Heart left ventricle (tissue), 16 donors: Measurements from ENCODE around the gene FARP1. TPM values are rescaled to one million over a fixed set of nuclear protein-coding genes. Genes with fewer than 3 reads are reported as not detected.

Source experiments
- ATAC-seq, 4 donors: fragments of 200-7000 bp; cut with Tn5 transposase; one replicate each; pipeline ENCODE4 v1.9.1; 2020 to 2022; ENCODE audit warnings: moderate library complexity in 4 of 4, mild to moderate bottlenecking in 3 of 4, moderate number of reproducible peaks in 1 of 4
- DNase-seq, 5 donors: peaks; one replicate each; pipeline ENCODE4 v3.0.0-alpha.2; 2020
- H3K27ac ChIP-seq, 12 donors: fragments of 200-600 bp; sonication (generic) in 4 of 12; one replicate each; pipeline versions ENCODE4 v1.5.0 to v1.8.0; 2016 to 2022; ENCODE audit warnings: mild to moderate bottlenecking in 2 of 12
- H3K27me3 ChIP-seq, 9 donors: fragments of 200-600 bp; sonication (generic) in 2 of 9; one replicate each; pipeline versions ENCODE4 v1.5.1 to v1.8.0; 2016 to 2022; ENCODE audit warnings: mild to moderate bottlenecking in 3 of 9
- H3K36me3 ChIP-seq, 9 donors: fragments of 200-600 bp; sonication (generic) in 2 of 9; one replicate each; pipeline versions ENCODE4 v1.5.0 to v1.8.0; 2018 to 2022; ENCODE audit warnings: mild to moderate bottlenecking in 2 of 9
- H3K4me1 ChIP-seq, 12 donors: fragments of 200-600 bp; sonication (generic) in 4 of 12; one replicate each; pipeline versions ENCODE4 v1.5.0 to v1.8.0; 2016 to 2022; ENCODE audit warnings: mild to moderate bottlenecking in 3 of 12
- H3K4me3 ChIP-seq, 12 donors: fragments of 200-600 bp; sonication (generic) in 4 of 12; one replicate each; pipeline versions ENCODE4 v1.5.0 to v1.8.0; 2017 to 2022; ENCODE audit warnings: mild to moderate bottlenecking in 9 of 12, moderate library complexity in 4 of 12
- H3K9me3 ChIP-seq, 12 donors: fragments of 200-600 bp; sonication (generic) in 4 of 12; one replicate each; pipeline versions ENCODE4 v1.5.0 to v1.8.0; 2016 to 2022; ENCODE audit warnings: mild to moderate bottlenecking in 1 of 12
- POLR2A ChIP-seq, 2 donors: fragments of 450-650 bp; IDR thresholded peaks; one replicate each; pipeline ENCODE4 v1.6.1; 2017; ENCODE audit warnings: antibody characterized with exemption in 2 of 2, mild to moderate bottlenecking in 2 of 2, moderate library complexity in 2 of 2
- WGBS, 4 donors: extraction: QIAGEN DNeasy Blood & Tissue Kit in 2 of 4; methylation state at CpG; one replicate each; pipeline versions ENCODE4 v1.1.5 to v1.1.7; 2013 to 2018; 5-methylcytosine and 5-hydroxymethylcytosine counted together
- intact Hi-C, 10 donors: fragments of 100-400 bp; cut with DNase I; formaldehyde crosslinking; loops; one replicate each; pipeline versions ENCODE4 v1.11.1 to v1.14.2; 2022
- polyA plus RNA-seq, 2 donors: library from polyadenylated mRNA; stranded (reverse); fragments of 200-250 nt; gene quantifications; one replicate each; pipeline ENCODE4 v1.2.3, GENCODE V29; 2013
- total RNA-seq, 9 donors: library from RNA; depleted of rRNA in 2 of 9; stranded (reverse); fragments of >200 nt in 2 of 9; fragmentation: NEBNext Ultra II Directional in 3 of 9; extraction: Animal tissue kit (Norgen Biotek cat#: 25700) in 3 of 9; gene quantifications; one replicate each; pipeline versions ENCODE4 v1.1.0 to v1.2.4, GENCODE V29; 2016 to 2023
- TF ChIP-seq, protein P1 (sequence below), 12 donors: fragments of 200-600 bp; sonication (generic) in 4 of 12; IDR thresholded peaks; one replicate each; pipeline versions ENCODE4 v1.5.0 to v1.8.0; 2018 to 2022; ENCODE audit warnings: antibody characterized with exemption in 12 of 12, mild to moderate bottlenecking in 5 of 12
- donor health status: ischemic (EF 13 %, LVEDD 7.1; RV severe dilation, severe dysfunction).
- donor health status: healthy with polysubstance abuse.
- donor health status: DM: no; HTN: yes; CAD: no.
- donor health status: DM: no; HTN: no; CAD: no.
- donor health status: ischemic (EF 25% LVEDD 6.9; RV normal size, moderate dysfunction).
- donor health status: ischemic (EF 25% LVEDD 5.7; RV mildly dilated, moderate dysfunction).
- donor health status: healthy.
- donor health status: DM: yes; HTN: yes; CAD: no.
- donor health status: ischemic (EF 35%, LVEDD 5.7; RV mildly dilated, moderate dysfunction).
- donor health status: nonischemic (EF 11% LVEDD 7.7; RV severe dilation, severe dysfunction).
- donor health status: DM: yes; HTN: yes; CAD: no.
- donor health status: PGD.
- donor health status: ischemic (EF 29% LVEDD 5.4; RV normal size, mild dysfunction).
- donor health status: nonischemic (EF 23%, LVEDD 6.1; RV moderate dilation, normal function).

FARP1 gene
- total and polyA plus RNA-seq, 11 donors, result 7.7 to 51.8 (median 22.3) TPM

DNA sequence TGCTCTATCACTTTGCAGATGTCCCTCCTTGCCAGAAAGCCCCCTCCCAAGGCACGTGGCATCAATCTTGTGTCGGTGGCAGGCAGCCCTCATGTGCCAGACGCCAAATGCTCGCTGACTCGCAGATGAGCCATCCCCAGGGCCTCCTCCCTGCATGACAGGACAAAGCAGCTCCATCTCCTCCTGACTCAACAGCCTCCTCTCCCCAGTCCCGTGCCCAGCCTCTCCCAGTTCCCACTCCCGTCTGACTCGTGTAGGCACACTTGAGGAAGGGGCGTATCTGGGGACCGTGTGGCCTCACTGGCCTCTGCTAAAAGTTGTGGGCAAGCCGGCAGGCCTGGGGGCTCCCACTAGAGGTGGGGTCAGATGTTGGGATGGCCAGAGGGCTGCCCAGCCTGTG is 300.4 kb downstream of the FARP1 start:
- Histone ChIP-seq H3K9me3 (no peaks in the 10 kb centered on the region), H3K27ac (no peak overlapping the region), H3K36me3 (peaks cover 0 to 56% (median 22%) of the 10 kb centered on the region in 9 donors), H3K4me3 (no peak overlapping the region), H3K4me1 (peaks cover 0 to 13% (median 8%) of the 10 kb centered on the region in 12 donors), H3K27me3 (no peaks in the 10 kb centered on the region)
- TF ChIP-seq, protein P1, sequence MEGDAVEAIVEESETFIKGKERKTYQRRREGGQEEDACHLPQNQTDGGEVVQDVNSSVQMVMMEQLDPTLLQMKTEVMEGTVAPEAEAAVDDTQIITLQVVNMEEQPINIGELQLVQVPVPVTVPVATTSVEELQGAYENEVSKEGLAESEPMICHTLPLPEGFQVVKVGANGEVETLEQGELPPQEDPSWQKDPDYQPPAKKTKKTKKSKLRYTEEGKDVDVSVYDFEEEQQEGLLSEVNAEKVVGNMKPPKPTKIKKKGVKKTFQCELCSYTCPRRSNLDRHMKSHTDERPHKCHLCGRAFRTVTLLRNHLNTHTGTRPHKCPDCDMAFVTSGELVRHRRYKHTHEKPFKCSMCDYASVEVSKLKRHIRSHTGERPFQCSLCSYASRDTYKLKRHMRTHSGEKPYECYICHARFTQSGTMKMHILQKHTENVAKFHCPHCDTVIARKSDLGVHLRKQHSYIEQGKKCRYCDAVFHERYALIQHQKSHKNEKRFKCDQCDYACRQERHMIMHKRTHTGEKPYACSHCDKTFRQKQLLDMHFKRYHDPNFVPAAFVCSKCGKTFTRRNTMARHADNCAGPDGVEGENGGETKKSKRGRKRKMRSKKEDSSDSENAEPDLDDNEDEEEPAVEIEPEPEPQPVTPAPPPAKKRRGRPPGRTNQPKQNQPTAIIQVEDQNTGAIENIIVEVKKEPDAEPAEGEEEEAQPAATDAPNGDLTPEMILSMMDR (IDR thresholded peaks at IDR 0.05), result no peak
- TF ChIP-seq POLR2A (IDR thresholded peaks at IDR 0.05), result no peak
- DNase-seq (no peak), ATAC-seq (no peak)
- intact Hi-C loops, result loop anchor here in 5 of 10 donors (5.0 to 10.0 kb wide), 5 partner anchors 141 to 589 kb away; partner anchors contain the start of gene FARP1 (in 1 of the 5)
- 82 to 89% (median 85%) methylated on average over 11 of the region's 11 CpGs for WGBS, 4 donors

DNA sequence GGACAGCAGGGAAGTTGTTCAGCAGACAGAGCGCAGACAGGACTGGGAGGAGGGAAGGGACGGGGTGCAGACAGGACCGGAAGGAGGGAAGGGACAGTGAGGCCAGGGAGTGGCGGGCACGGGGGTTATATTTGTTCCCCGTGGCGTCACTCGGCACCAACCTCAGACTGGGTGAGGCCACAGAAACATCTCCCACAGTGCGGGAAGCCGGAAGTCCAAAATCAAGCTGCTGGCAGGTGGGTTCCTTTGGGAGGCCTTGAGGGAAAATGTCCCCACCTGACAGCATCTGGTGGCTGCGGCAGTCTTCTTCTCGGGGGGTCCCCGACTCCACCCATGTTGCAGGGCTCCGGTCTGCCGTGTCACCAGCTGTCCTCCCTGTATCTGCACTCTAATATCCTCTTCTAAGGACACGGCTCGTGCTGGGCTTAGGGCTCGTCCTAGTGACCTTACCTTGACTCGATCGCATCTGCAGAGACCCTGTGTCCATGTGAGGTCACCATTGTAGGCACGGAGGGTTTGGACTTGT is 301.0 kb downstream of the FARP1 start:
- intact Hi-C loops, result loop anchor here in 8 of 10 donors (2.0 to 10.0 kb wide), 7 partner anchors 141 to 589 kb away; partner anchors contain the start of gene FARP1 (in 1 of the 8)
- WGBS, 4 donors, result 87 to 90% (median 89%) methylated on average over 21 of the region's 21 CpGs
- Histone ChIP-seq H3K27me3 (no peaks in the 10 kb centered on the region), H3K36me3 (peaks cover 0 to 59% (median 24%) of the 10 kb centered on the region in 9 donors), H3K9me3 (no peaks in the 10 kb centered on the region), H3K27ac (no peak overlapping the region), H3K4me1 (peaks cover 0 to 18% (median 9%) of the 10 kb centered on the region in 12 donors), H3K4me3 (no peak overlapping the region)
- no peak for DNase-seq
- TF ChIP-seq POLR2A (IDR thresholded peaks at IDR 0.05), result no peak
- TF ChIP-seq, protein P1 (IDR thresholded peaks at IDR 0.05), result no peak
- no peak for ATAC-seq

DNA sequence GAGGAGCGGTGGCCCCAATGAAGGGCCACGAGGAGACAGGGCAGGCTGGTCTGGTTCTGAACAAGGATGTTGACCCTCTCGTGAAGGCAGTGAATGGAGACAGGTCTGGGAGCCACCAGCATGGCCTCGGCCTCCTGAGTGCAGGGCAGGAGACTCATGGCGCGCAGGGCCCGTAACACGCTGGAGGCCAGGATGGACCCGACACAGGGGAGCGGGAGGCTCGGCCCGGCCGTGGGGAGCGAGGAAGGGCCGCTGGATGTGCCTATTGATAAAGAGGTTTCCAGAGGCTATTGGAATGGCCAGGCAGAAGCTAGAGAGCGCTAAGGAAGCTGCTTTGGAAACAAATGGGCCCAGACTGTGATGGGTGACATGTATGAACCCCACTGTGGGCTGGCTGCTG is 301.5 kb downstream of the FARP1 start:
- TF ChIP-seq, protein P1 (IDR thresholded peaks at IDR 0.05), result no peak
- no peak for TF ChIP-seq POLR2A (IDR thresholded peaks at IDR 0.05)
- H3K27me3 ChIP-seq, result no peaks in the 10 kb centered on the region
- 93 to 96% (median 95%) methylated on average over 16 of the region's 16 CpGs for WGBS, 4 donors
- H3K4me3 ChIP-seq, result no peak overlapping the region
- no peak for DNase-seq
- H3K4me1 ChIP-seq, result peaks cover 0 to 20% (median 9%) of the 10 kb centered on the region in 12 donors
- H3K36me3 ChIP-seq, result peaks cover 0 to 59% (median 29%) of the 10 kb centered on the region in 9 donors
- intact Hi-C loops, result loop anchor here in 8 of 10 donors (2.0 to 10.0 kb wide), 7 partner anchors 140 to 590 kb away; partner anchors contain the start of gene FARP1 (in 1 of the 8)
- no peaks in the 10 kb centered on the region for H3K9me3 ChIP-seq
- no peak overlapping the region for H3K27ac ChIP-seq
- ATAC-seq, result no peak

DNA sequence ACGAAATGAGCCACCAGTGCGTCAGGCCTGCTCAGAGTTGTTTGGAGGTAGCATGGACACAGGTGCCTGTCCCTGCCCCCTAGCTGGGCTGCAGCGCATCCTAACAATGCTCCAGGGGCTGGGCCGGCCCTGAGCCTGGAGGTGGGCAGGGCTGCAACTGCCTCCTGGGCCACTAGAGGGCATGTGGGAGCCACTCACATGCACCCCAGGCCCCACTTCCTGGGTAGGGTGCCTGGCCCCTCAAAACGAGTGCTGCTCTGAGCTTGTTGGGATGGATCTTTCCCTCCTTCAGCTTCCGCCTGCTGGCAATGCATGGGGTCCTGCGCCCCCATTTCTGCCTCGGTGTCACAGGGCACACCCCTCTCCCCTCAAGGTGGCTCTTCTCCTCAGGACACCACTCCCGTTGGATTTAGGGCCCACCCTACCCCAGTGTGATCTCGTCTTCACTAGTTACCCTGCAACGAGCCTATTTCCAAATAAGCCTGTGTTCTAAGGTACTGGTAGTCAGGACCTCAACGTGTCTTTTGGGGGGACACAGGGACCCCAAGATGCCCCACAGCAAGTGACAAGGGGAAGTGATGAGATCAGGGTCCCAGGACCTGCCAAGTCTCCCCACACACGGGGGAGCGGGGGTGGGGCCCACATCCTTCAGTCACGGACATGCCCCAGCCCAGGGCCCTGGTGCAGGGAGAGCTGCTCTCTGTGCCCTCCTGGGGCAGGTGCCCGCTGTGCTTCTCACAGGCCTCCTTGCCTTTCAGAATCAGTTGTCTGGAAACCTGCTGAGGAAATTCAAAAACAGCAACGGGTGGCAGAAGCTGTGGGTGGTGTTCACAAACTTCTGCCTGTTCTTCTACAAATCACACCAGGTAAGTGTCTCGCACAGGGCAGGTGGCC is 302.7 kb downstream of the FARP1 start:
- DNase-seq (peak; percentile 58 to 88 (median 67)), ATAC-seq (peak; percentile 62 to 88 (median 80))
- TF ChIP-seq, protein P1 (IDR thresholded peaks at IDR 0.05), result peak; percentile 95 to 99 (median 98)
- TF ChIP-seq POLR2A (IDR thresholded peaks at IDR 0.05), result no peak
- Histone ChIP-seq H3K27ac (peak overlapping the region in 4 of 12 donors; percentile 5 to 67 (median 16)), H3K36me3 (peaks cover 0 to 53% (median 24%) of the 10 kb centered on the region in 9 donors), H3K9me3 (no peaks in the 10 kb centered on the region), H3K4me1 (peaks cover 0 to 30% (median 17%) of the 10 kb centered on the region in 12 donors), H3K27me3 (no peaks in the 10 kb centered on the region), H3K4me3 (no peak overlapping the region)
- intact Hi-C loops, result loop anchor here (1.0 to 10.0 kb wide), 14 partner anchors 37 to 591 kb away; partner anchors contain the start of gene STK24 (in 2 of the 10)
- 19 to 31% (median 24%) methylated on average over 13 to 18 of the region's 18 CpGs for WGBS, 4 donors
